ENCODE results near the gene PAWR. TPM values are rescaled to one million over a fixed set of nuclear protein-coding genes. Genes with fewer than 3 reads are reported as not detected.

The PAWR gene
- total and polyA plus RNA-seq, 2 experiments from 2014 or later: 149 to 180 TPM

- Histone ChIP-seq H3K27ac (ENCODE audit: low read depth) (no peak overlapping the region), H4K20me1 (replicated peaks; ENCODE audit: insufficient read depth) (0 out of 2 replicates have a peak, but pooled peaks cover 4% of the 10 kb centered on the region), H2AFZ (no peak overlapping the region), H3F3A (replicated peaks; ENCODE audit: low read depth) (no peaks in the 10 kb centered on the region), H3K4me1 (ENCODE audit: insufficient read depth) (no peaks in the 10 kb centered on the region), H3K36me3 (ENCODE audit: insufficient read depth) (peaks cover 58% of the 10 kb centered on the region), H3K27me3 (ENCODE audit: insufficient read depth) (no peaks in the 10 kb centered on the region), H3K79me2 (replicated peaks; ENCODE audit: insufficient read depth) (peaks cover 11% of the 10 kb centered on the region), H3K4me2 (no peak overlapping the region), H3K9me2 (ENCODE audit: insufficient read depth) (0 out of 2 replicates have a peak, but pooled peaks cover 3% of the 10 kb centered on the region), H3K4me3 (no peak overlapping the region)
- Mint-ChIP-seq H3K9me3 (peaks cover 53% of the 10 kb centered on the region), H3K4me3 (no peak overlapping the region), H3K27ac (no peak overlapping the region), H3K36me3 (ENCODE audit: low read depth) (peaks cover 94% of the 10 kb centered on the region), H3K4me1 (no peaks in the 10 kb centered on the region; the same call in 2 of the 3 replicates), H3K27me3 (ENCODE audit: insufficient read depth, low read depth, poor library complexity) (peaks cover 11% of the 10 kb centered on the region)
- no peak for DNase-seq (ENCODE audit: low spot score)
- no peak for ATAC-seq
- no peak for TF ChIP-seq POLR2AphosphoS5 (IDR thresholded peaks at IDR 0.05; ENCODE audit: low read depth)
- no peak for TF ChIP-seq ETS1 (IDR thresholded peaks at IDR 0.05)
- no peak for TF ChIP-seq ZNF114 (CRISPR knock-in tag; IDR thresholded peaks at IDR 0.05)
- no peak for TF ChIP-seq ZNF331 (CRISPR knock-in tag; IDR thresholded peaks at IDR 0.05; ENCODE audit: low read depth)
- TF ChIP-seq, protein P1, sequence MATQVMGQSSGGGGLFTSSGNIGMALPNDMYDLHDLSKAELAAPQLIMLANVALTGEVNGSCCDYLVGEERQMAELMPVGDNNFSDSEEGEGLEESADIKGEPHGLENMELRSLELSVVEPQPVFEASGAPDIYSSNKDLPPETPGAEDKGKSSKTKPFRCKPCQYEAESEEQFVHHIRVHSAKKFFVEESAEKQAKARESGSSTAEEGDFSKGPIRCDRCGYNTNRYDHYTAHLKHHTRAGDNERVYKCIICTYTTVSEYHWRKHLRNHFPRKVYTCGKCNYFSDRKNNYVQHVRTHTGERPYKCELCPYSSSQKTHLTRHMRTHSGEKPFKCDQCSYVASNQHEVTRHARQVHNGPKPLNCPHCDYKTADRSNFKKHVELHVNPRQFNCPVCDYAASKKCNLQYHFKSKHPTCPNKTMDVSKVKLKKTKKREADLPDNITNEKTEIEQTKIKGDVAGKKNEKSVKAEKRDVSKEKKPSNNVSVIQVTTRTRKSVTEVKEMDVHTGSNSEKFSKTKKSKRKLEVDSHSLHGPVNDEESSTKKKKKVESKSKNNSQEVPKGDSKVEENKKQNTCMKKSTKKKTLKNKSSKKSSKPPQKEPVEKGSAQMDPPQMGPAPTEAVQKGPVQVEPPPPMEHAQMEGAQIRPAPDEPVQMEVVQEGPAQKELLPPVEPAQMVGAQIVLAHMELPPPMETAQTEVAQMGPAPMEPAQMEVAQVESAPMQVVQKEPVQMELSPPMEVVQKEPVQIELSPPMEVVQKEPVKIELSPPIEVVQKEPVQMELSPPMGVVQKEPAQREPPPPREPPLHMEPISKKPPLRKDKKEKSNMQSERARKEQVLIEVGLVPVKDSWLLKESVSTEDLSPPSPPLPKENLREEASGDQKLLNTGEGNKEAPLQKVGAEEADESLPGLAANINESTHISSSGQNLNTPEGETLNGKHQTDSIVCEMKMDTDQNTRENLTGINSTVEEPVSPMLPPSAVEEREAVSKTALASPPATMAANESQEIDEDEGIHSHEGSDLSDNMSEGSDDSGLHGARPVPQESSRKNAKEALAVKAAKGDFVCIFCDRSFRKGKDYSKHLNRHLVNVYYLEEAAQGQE (IDR thresholded peaks at IDR 0.05; ENCODE audit: unreplicated experiment): no peak
- TF ChIP-seq, protein P2, sequence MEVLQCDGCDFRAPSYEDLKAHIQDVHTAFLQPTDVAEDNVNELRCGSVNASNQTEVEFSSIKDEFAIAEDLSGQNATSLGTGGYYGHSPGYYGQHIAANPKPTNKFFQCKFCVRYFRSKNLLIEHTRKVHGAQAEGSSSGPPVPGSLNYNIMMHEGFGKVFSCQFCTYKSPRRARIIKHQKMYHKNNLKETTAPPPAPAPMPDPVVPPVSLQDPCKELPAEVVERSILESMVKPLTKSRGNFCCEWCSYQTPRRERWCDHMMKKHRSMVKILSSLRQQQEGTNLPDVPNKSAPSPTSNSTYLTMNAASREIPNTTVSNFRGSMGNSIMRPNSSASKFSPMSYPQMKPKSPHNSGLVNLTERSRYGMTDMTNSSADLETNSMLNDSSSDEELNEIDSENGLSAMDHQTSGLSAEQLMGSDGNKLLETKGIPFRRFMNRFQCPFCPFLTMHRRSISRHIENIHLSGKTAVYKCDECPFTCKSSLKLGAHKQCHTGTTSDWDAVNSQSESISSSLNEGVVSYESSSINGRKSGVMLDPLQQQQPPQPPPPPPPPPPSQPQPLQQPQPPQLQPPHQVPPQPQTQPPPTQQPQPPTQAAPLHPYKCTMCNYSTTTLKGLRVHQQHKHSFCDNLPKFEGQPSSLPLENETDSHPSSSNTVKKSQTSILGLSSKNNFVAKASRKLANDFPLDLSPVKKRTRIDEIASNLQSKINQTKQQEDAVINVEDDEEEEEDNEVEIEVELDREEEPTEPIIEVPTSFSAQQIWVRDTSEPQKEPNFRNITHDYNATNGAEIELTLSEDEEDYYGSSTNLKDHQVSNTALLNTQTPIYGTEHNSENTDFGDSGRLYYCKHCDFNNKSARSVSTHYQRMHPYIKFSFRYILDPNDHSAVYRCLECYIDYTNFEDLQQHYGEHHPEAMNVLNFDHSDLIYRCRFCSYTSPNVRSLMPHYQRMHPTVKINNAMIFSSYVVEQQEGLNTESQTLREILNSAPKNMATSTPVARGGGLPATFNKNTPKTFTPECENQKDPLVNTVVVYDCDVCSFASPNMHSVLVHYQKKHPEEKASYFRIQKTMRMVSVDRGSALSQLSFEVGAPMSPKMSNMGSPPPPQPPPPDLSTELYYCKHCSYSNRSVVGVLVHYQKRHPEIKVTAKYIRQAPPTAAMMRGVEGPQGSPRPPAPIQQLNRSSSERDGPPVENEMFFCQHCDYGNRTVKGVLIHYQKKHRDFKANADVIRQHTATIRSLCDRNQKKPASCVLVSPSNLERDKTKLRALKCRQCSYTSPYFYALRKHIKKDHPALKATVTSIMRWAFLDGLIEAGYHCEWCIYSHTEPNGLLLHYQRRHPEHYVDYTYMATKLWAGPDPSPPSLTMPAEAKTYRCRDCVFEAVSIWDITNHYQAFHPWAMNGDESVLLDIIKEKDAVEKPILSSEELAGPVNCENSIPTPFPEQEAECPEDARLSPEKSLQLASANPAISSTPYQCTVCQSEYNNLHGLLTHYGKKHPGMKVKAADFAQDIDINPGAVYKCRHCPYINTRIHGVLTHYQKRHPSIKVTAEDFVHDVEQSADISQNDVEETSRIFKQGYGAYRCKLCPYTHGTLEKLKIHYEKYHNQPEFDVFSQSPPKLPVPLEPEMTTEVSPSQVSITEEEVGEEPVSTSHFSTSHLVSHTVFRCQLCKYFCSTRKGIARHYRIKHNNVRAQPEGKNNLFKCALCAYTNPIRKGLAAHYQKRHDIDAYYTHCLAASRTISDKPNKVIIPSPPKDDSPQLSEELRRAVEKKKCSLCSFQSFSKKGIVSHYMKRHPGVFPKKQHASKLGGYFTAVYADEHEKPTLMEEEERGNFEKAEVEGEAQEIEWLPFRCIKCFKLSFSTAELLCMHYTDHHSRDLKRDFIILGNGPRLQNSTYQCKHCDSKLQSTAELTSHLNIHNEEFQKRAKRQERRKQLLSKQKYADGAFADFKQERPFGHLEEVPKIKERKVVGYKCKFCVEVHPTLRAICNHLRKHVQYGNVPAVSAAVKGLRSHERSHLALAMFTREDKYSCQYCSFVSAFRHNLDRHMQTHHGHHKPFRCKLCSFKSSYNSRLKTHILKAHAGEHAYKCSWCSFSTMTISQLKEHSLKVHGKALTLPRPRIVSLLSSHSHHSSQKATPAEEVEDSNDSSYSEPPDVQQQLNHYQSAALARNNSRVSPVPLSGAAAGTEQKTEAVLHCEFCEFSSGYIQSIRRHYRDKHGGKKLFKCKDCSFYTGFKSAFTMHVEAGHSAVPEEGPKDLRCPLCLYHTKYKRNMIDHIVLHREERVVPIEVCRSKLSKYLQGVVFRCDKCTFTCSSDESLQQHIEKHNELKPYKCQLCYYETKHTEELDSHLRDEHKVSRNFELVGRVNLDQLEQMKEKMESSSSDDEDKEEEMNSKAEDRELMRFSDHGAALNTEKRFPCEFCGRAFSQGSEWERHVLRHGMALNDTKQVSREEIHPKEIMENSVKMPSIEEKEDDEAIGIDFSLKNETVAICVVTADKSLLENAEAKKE (CRISPR knock-in tag; IDR thresholded peaks at IDR 0.05): no peak
- TF ChIP-seq, protein P3, sequence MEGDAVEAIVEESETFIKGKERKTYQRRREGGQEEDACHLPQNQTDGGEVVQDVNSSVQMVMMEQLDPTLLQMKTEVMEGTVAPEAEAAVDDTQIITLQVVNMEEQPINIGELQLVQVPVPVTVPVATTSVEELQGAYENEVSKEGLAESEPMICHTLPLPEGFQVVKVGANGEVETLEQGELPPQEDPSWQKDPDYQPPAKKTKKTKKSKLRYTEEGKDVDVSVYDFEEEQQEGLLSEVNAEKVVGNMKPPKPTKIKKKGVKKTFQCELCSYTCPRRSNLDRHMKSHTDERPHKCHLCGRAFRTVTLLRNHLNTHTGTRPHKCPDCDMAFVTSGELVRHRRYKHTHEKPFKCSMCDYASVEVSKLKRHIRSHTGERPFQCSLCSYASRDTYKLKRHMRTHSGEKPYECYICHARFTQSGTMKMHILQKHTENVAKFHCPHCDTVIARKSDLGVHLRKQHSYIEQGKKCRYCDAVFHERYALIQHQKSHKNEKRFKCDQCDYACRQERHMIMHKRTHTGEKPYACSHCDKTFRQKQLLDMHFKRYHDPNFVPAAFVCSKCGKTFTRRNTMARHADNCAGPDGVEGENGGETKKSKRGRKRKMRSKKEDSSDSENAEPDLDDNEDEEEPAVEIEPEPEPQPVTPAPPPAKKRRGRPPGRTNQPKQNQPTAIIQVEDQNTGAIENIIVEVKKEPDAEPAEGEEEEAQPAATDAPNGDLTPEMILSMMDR (conservative IDR thresholded peaks at IDR 0.05; ENCODE audit: low read depth in 2 of 2): no peak
- no peak for TF ChIP-seq NANOG (IDR thresholded peaks at IDR 0.05; ENCODE audit: borderline replicate concordance)
- TF ChIP-seq CREB1 (CRISPR knock-in tag; IDR thresholded peaks at IDR 0.05; ENCODE audit: low read depth): no peak
These were observed 124.2 kb downstream of the PAWR start for GRCh38 chr12:79566452-79567174.
